Measurements from ENCODE around the gene TRIP12.

DNA sequence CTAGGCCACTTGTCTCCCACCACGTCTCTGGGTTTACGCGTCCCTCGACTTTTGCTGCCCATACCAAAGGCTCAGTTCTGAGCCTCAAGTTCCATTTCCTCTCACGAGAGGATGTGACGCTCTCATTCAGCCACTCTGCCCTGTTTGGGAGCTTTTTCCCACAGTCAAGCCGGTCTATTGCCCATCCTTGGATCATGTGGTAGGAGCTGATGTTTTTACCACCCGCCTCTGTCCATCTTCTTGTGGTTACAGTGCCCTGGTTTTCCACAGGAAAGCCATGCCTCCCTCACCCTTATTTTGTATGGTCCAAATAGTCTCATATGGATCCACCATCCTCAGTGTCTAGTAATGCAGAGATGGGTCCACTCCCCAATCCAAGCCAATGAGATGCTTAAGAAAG is 20.9 kb upstream of the TRIP12 start:
- TF ChIP-seq POLR2A (IDR thresholded peaks at IDR 0.05; ENCODE audit: low read length) (no peak), GATA1 (IDR thresholded peaks at IDR 0.05; ENCODE audit: low read depth, low read length) (no peak)
